ENCODE results near the gene BCAP31. TPM values are rescaled to one million over a fixed set of nuclear protein-coding genes. Genes with fewer than 3 reads are reported as not detected.

BCAP31 gene
- total RNA-seq, 1 experiment from 2014 or later = 235 TPM

GRCh38 chrX:153762626-153763173 is 38.5 kb upstream of the BCAP31 start:
- intact Hi-C loops (cut with micrococcal nuclease; ENCODE audit: unreplicated experiment) = no loop called here
- BruUV-seq (replicated peaks) = no TSS peak
- CTCF ChIA-PET = no interaction called here

GRCh38 chrX:153761863-153762262 is 37.7 kb upstream of the BCAP31 start:
- TF ChIP-seq EZH2 (IDR thresholded peaks at IDR 0.05; ENCODE audit: borderline replicate concordance, low read depth, low read length, poor library complexity, severe bottlenecking) = no peak
- no peak for TF ChIP-seq CTCF (conservative IDR thresholded peaks at IDR 0.05; ENCODE audit: low read depth, low read length)

More at GRCh38 chrX:153762626-153763173, 38.5 kb upstream of the BCAP31 start:
- Histone ChIP-seq H3K27ac (ENCODE audit: low read depth, low read length, poor library complexity, severe bottlenecking) (no peak overlapping the region), H3K9me3 (ENCODE audit: low read depth, low read length, poor library complexity, severe bottlenecking) (no peaks in the 10 kb centered on the region), H3K4me1 (ENCODE audit: insufficient read depth, low read length, poor library complexity, severe bottlenecking) (no peaks in the 10 kb centered on the region), H3K36me3 (ENCODE audit: insufficient read depth, low read length, poor library complexity, severe bottlenecking) (no peaks in the 10 kb centered on the region), H3K4me3 (ENCODE audit: low read depth, low read length, poor library complexity, severe bottlenecking) (no peak overlapping the region), H3K27me3 (replicated peaks; ENCODE audit: insufficient read depth, low read depth, low read length, poor library complexity) (no peaks in the 10 kb centered on the region)
- no peak for DNase-seq (ENCODE audit: low spot score)
- TF ChIP-seq EZH2 (IDR thresholded peaks at IDR 0.05; ENCODE audit: borderline replicate concordance, low read depth, low read length, poor library complexity, severe bottlenecking) (no peak), CTCF (conservative IDR thresholded peaks at IDR 0.05; ENCODE audit: low read depth, low read length) (no peak)
- POLR2A ChIA-PET (ENCODE audit: low non-redundant PET) = no interaction called here

GRCh38 chrX:153755136-153755535 is 30.9 kb upstream of the BCAP31 start:
- TF ChIP-seq EZH2 (IDR thresholded peaks at IDR 0.05; ENCODE audit: borderline replicate concordance, low read depth, low read length, poor library complexity, severe bottlenecking) = no peak
- no peak for TF ChIP-seq CTCF (conservative IDR thresholded peaks at IDR 0.05; ENCODE audit: low read depth, low read length)
- H3K9me3 ChIP-seq (ENCODE audit: low read depth, low read length, poor library complexity, severe bottlenecking) = peaks cover 9% of the 10 kb centered on the region
- H3K4me3 ChIP-seq (ENCODE audit: low read depth, low read length, poor library complexity, severe bottlenecking) = no peak overlapping the region
- ChIA-PET POLR2A (ENCODE audit: low non-redundant PET) (no interaction called here), CTCF (no interaction called here)
- H3K27me3 ChIP-seq (replicated peaks; ENCODE audit: insufficient read depth, low read depth, low read length, poor library complexity) = no peaks in the 10 kb centered on the region
- H3K4me1 ChIP-seq (ENCODE audit: insufficient read depth, low read length, poor library complexity, severe bottlenecking) = no peaks in the 10 kb centered on the region
- DNase-seq (ENCODE audit: low spot score) = no peak
- intact Hi-C loops (cut with micrococcal nuclease; ENCODE audit: unreplicated experiment) = no loop called here
- no peaks in the 10 kb centered on the region for H3K36me3 ChIP-seq (ENCODE audit: insufficient read depth, low read length, poor library complexity, severe bottlenecking)
- H3K27ac ChIP-seq (ENCODE audit: low read depth, low read length, poor library complexity, severe bottlenecking) = no peak overlapping the region
- BruUV-seq (replicated peaks) = no TSS peak

More at GRCh38 chrX:153761863-153762262, 37.7 kb upstream of the BCAP31 start:
- no peak overlapping the region for H3K4me3 ChIP-seq (ENCODE audit: low read depth, low read length, poor library complexity, severe bottlenecking)
- no peaks in the 10 kb centered on the region for H3K36me3 ChIP-seq (ENCODE audit: insufficient read depth, low read length, poor library complexity, severe bottlenecking)
- ChIA-PET POLR2A (ENCODE audit: low non-redundant PET) (no interaction called here), CTCF (no interaction called here)
- no peak for DNase-seq (ENCODE audit: low spot score)
- H3K9me3 ChIP-seq (ENCODE audit: low read depth, low read length, poor library complexity, severe bottlenecking) = no peaks in the 10 kb centered on the region
- BruUV-seq (replicated peaks) = no TSS peak
- no peaks in the 10 kb centered on the region for H3K27me3 ChIP-seq (replicated peaks; ENCODE audit: insufficient read depth, low read depth, low read length, poor library complexity)
- H3K27ac ChIP-seq (ENCODE audit: low read depth, low read length, poor library complexity, severe bottlenecking) = no peak overlapping the region
- no peaks in the 10 kb centered on the region for H3K4me1 ChIP-seq (ENCODE audit: insufficient read depth, low read length, poor library complexity, severe bottlenecking)
- intact Hi-C loops (cut with micrococcal nuclease; ENCODE audit: unreplicated experiment) = no loop called here
